HepG2 (cell line): ENCODE measurements around the gene UBE2D3. TPM values are rescaled to one million over a fixed set of nuclear protein-coding genes. Genes with fewer than 3 reads are reported as not detected.

ENCODE experiments used
- CCDC6 ChIP-seq: sonication (generic); formaldehyde crosslinking; IDR thresholded peaks from 2 replicates; pipeline ENCODE4 v1.8.1; 2022; ENCODE audit warnings: mild to moderate bottlenecking, missing genetic modification reagents, moderate library complexity
- CEBPG ChIP-seq: IDR thresholded peaks from 2 replicates; pipeline ENCODE4 v1.6.1; 2016
- CHD4 ChIP-seq: fragments of 200-600 bp; sonication (generic); IDR thresholded peaks from 2 replicates; pipeline ENCODE4 v1.7.0; 2017; ENCODE audit warnings: mild to moderate bottlenecking, low read length, borderline replicate concordance
- ELF4 ChIP-seq: sonication (generic); formaldehyde crosslinking; IDR thresholded peaks from 2 replicates; pipeline ENCODE4 v1.5.0; 2020; ENCODE audit warnings: missing genetic modification reagents, mild to moderate bottlenecking, moderate library complexity, borderline replicate concordance
- GABPA ChIP-seq, 2 experiments: IDR thresholded peaks; 2 replicates each; pipeline ENCODE4 v1.6.1; 2011 to 2016; ENCODE audit warnings: low read depth in 2 of 2, low read length in 1 of 2, missing biosample characterization in 1 of 2, missing genetic modification characterization in 1 of 2
- GPBP1L1 ChIP-seq: sonication (generic); formaldehyde crosslinking; IDR thresholded peaks from 2 replicates; pipeline ENCODE4 v1.5.0; 2020; ENCODE audit warnings: mild to moderate bottlenecking, missing genetic modification reagents
- HDAC2 ChIP-seq: sonication (generic); formaldehyde crosslinking; IDR thresholded peaks from 2 replicates; pipeline ENCODE4 v1.4.0; 2020; ENCODE audit warnings: missing genetic modification reagents
- MZF1 ChIP-seq: sonication (generic); formaldehyde crosslinking; IDR thresholded peaks from 2 replicates; pipeline ENCODE4 v1.8.1; 2023; ENCODE audit warnings: mild to moderate bottlenecking, missing genetic modification reagents, borderline replicate concordance
- NFKBIZ ChIP-seq: IDR thresholded peaks from 2 replicates; pipeline ENCODE4 v1.6.1; 2018; ENCODE audit warnings: missing genetic modification reagents, missing compliant biosample characterization
- PHF21A ChIP-seq: sonication (generic); formaldehyde crosslinking; IDR thresholded peaks from 2 replicates; pipeline ENCODE4 v1.5.0; 2020; ENCODE audit warnings: mild to moderate bottlenecking, missing genetic modification reagents
- REST ChIP-seq, 2 experiments: IDR thresholded peaks; 2 replicates each; pipeline ENCODE4 v1.6.1; 2011 to 2012; ENCODE audit warnings: low read length in 2 of 2, borderline replicate concordance in 1 of 2, low read depth in 1 of 2, mild to moderate bottlenecking in 1 of 2, moderate library complexity in 1 of 2
- SALL2 ChIP-seq: sonication (generic); formaldehyde crosslinking; IDR thresholded peaks from 2 replicates; pipeline ENCODE4 v1.8.1; 2023; ENCODE audit warnings: mild to moderate bottlenecking, missing genetic modification reagents, inconsistent platforms
- SMARCE1 ChIP-seq: fragments of 450-650 bp; IDR thresholded peaks from 2 replicates; pipeline ENCODE4 v1.6.1; 2017; ENCODE audit warnings: borderline replicate concordance
- ZBTB7A ChIP-seq: sonication (generic); formaldehyde crosslinking; IDR thresholded peaks from 2 replicates; pipeline ENCODE4 v1.8.0; 2022; ENCODE audit warnings: mild to moderate bottlenecking, missing genetic modification reagents
- ZNF282 ChIP-seq: fragments of 450-650 bp; IDR thresholded peaks from 2 replicates; pipeline ENCODE4 v1.6.1; 2018; ENCODE audit not compliant: partially characterized antibody
- ZNF34 ChIP-seq: sonication (generic); formaldehyde crosslinking; IDR thresholded peaks from 2 replicates; pipeline ENCODE4 v1.4.0; 2020; ENCODE audit warnings: mild to moderate bottlenecking, missing genetic modification reagents, borderline replicate concordance
- ZNF350 ChIP-seq: sonication (generic); formaldehyde crosslinking; IDR thresholded peaks from 2 replicates; pipeline ENCODE4 v1.4.0; 2020; ENCODE audit warnings: mild to moderate bottlenecking, low read depth, missing genetic modification reagents, borderline replicate concordance
- ZNF572 ChIP-seq: sonication (generic); formaldehyde crosslinking; IDR thresholded peaks from 2 replicates; pipeline ENCODE4 v1.5.1; 2020; ENCODE audit warnings: mild to moderate bottlenecking, missing genetic modification reagents
- ZNF576 ChIP-seq: sonication (generic); formaldehyde crosslinking; IDR thresholded peaks from 2 replicates; pipeline ENCODE4 v1.4.0; 2020; ENCODE audit warnings: mild to moderate bottlenecking, missing genetic modification reagents
- polyA plus RNA-seq, 8 experiments: library from polyadenylated mRNA; depleted of rRNA in 3 of 8; stranded (reverse) in 7 of 8; unstranded in 1 of 8; fragments of >200 nt; fragmentation: Illumina TruSeq in 4 of 8; extraction: Trizol in 4 of 8; gene quantifications; 2 replicates each; pipeline versions ENCODE4 v1.2.1 to v1.2.3, GENCODE V29; 2011 to 2016; ENCODE audit warnings: low read depth in 4 of 8, missing spikeins in 1 of 8, mixed read lengths in 1 of 8; ENCODE audit not compliant: insufficient read depth in 1 of 8
- total RNA-seq, 5 experiments: library from RNA; depleted of rRNA; stranded (reverse); fragments of >200 nt; fragmentation: Illumina TruSeq; extraction: Trizol; gene quantifications; 2 replicates each; pipeline ENCODE4 v1.2.3, GENCODE V29; 2016; ENCODE audit warnings: low read depth in 1 of 5
- TF ChIP-seq, protein P1 (sequence below): sonication (generic); formaldehyde crosslinking; IDR thresholded peaks from 2 replicates; pipeline ENCODE4 v1.8.0; 2022; ENCODE audit warnings: missing genetic modification reagents, mild to moderate bottlenecking, inconsistent platforms, borderline replicate concordance
- TF ChIP-seq, protein P2 (sequence below): sonication (generic); formaldehyde crosslinking; conservative IDR thresholded peaks from 2 replicates; pipeline ENCODE4 v1.8.0; 2022; ENCODE audit warnings: low read depth, missing genetic modification reagents

The UBE2D3 gene
- total and polyA plus RNA-seq, 2 of the 13 experiments (the other 11 are each of a cell fraction or from before 2014, with no cell fraction given): 224 to 293 TPM

DNA sequence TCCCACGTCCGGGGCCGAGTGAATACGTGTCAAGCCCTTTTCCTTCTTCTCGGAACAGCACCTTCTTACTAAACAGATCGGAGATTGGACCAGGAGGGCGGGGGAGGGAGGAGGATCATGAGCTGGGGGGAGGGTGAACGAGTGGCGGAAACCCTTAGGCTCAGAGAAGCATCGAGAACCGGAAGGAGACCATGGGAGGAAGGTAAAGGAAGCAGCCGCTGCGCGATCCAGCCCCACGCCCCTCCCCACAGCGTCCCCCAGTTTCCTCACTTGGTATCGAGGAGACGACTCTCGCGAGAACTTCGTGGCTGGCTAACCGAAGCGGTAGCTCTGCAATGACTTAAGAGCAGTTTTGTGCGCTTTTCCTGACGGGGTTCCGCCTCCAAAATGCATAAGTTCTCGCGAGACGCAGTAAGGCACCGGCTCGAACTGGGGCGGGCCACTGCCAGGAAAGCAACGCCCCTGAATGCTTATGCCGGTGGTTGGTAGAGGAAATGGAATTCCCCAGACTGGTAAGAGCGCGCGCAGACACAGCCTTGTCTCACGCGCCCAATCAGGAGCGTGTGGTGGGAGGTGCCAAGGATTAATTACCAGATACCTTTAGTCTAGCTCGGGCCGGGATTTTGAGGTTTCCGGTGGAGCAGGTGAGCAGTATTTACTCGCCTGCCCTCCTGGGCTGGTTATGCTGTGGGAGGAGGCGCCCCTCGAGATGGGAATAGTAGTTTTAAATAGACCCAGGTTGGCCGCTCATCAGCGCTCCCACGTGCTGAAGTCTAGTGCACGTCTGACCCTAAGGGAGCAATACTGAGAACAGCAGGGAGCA, 534 bp upstream of the UBE2D3 start (continued):
- TF ChIP-seq ZNF576 (CRISPR knock-in tag) (no peak), PHF21A (CRISPR knock-in tag) (peak; percentile 95), HDAC2 (CRISPR knock-in tag) (peak; percentile 38), REST (IDR thresholded peaks at IDR 0.05; ENCODE audit: borderline replicate concordance in 1 of 2, low read depth in 1 of 2, low read length in 2 of 2) (no peak; a peak in 1 of 4 replicates), NFKBIZ (CRISPR knock-in tag) (peak; percentile 59; the same call in 1 of the 2 replicates), SMARCE1 (no peak), ELF4 (CRISPR knock-in tag) (no peak), CHD4 (no peak), ZNF572 (CRISPR knock-in tag) (peak; percentile 86; the same call in 1 of the 2 replicates), ZNF34 (CRISPR knock-in tag) (no peak), ZBTB7A (CRISPR knock-in tag) (no peak), CCDC6 (CRISPR knock-in tag) (peak; percentile 92; the same call in 1 of the 2 replicates), CEBPG (peak; percentile 40; the same call in 1 of the 2 replicates), MZF1 (no peak), SALL2 (CRISPR knock-in tag) (peak; percentile 57), ZNF282 (no peak), GPBP1L1 (CRISPR knock-in tag) (no peak), ZNF350 (CRISPR knock-in tag) (no peak; the same call in 1 of the 2 replicates), GABPA (IDR thresholded peaks at IDR 0.05; ENCODE audit: low read depth, low read length) (peak; percentile 46), GABPA (CRISPR knock-in tag; IDR thresholded peaks at IDR 0.05; ENCODE audit: low read depth) (peak; percentile 89)
- TF ChIP-seq, protein P1, sequence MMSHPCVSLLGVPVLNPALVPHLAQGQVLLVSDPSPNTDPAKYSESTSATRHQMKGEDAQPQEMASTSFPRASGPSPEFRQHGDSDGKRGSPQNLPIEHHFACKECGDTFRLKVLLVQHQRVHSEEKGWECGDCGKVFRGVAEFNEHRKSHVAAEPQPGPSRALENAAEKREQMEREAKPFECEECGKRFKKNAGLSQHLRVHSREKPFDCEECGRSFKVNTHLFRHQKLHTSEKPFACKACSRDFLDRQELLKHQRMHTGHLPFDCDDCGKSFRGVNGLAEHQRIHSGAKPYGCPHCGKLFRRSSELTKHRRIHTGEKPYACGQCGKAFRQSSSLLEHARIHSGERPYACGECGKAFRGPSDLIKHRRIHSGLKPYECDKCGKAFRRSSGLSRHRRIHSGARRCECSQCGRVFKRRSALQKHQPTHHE: peak; percentile 86; the same call in 1 of the 2 replicates
- TF ChIP-seq, protein P2, sequence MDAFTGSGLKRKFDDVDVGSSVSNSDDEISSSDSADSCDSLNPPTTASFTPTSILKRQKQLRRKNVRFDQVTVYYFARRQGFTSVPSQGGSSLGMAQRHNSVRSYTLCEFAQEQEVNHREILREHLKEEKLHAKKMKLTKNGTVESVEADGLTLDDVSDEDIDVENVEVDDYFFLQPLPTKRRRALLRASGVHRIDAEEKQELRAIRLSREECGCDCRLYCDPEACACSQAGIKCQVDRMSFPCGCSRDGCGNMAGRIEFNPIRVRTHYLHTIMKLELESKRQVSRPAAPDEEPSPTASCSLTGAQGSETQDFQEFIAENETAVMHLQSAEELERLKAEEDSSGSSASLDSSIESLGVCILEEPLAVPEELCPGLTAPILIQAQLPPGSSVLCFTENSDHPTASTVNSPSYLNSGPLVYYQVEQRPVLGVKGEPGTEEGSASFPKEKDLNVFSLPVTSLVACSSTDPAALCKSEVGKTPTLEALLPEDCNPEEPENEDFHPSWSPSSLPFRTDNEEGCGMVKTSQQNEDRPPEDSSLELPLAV (CRISPR knock-in tag): no peak
